LNCaP clone FGC (cell line): ENCODE data around the gene MBNL1.

Experiments used
- DNase-seq: peaks from one replicate; pipeline ENCODE4 v3.0.0-alpha.2; 2011; ENCODE audit warnings: low read depth
- H3K4me3 ChIP-seq: 2 replicates; pipeline ENCODE4 v1.5.1; 2011; ENCODE audit warnings: mild to moderate bottlenecking, low read depth, low read length, control low read depth
- TF ChIP-seq, protein P1 (sequence below): IDR thresholded peaks from 2 replicates; pipeline ENCODE4 v1.5.1; 2012; ENCODE audit warnings: mild to moderate bottlenecking; ENCODE audit not compliant: control insufficient read depth, insufficient read depth; ENCODE audit errors: extremely low read depth

Gene MBNL1

DNA sequence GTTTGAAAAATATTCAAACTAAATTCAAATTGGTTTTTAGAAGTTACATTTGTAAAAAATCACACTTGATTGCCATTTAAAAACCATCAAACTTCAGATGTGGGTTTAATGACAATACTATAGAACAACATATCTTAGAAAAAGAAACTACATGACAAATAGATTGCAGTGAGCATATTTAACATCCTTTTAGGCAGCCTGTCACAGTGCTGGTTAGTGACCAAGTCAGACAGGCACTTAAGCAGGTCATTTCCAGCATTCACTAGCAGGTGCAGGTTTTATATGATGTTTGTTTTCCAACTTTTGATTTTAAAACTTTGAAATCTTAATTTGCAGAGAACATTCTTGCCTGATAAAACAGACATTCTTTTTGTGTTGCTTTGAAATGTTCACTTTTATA is 115.7 kb downstream of the MBNL1 start:
- TF ChIP-seq, protein P1, sequence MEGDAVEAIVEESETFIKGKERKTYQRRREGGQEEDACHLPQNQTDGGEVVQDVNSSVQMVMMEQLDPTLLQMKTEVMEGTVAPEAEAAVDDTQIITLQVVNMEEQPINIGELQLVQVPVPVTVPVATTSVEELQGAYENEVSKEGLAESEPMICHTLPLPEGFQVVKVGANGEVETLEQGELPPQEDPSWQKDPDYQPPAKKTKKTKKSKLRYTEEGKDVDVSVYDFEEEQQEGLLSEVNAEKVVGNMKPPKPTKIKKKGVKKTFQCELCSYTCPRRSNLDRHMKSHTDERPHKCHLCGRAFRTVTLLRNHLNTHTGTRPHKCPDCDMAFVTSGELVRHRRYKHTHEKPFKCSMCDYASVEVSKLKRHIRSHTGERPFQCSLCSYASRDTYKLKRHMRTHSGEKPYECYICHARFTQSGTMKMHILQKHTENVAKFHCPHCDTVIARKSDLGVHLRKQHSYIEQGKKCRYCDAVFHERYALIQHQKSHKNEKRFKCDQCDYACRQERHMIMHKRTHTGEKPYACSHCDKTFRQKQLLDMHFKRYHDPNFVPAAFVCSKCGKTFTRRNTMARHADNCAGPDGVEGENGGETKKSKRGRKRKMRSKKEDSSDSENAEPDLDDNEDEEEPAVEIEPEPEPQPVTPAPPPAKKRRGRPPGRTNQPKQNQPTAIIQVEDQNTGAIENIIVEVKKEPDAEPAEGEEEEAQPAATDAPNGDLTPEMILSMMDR = no peak
- H3K4me3 ChIP-seq = no peak overlapping the region
- DNase-seq = no peak

DNA sequence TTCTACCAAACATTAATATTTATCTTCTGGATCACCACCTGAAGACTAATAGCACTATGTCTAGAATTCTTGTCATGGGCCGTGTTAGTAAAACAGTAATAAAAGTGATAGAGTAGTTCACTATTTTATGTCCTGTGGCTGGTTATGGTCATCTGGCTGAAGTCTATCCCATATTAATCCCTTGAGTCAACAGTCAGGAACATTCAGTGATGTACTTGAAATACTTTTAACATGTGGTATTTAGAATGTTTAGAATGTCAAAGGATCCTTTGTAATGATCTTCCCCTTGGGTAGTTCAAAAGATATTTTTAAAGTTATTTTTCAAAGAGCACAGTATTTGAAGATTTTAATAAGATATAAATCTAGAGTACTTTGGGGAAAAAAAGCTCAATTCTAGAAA is 117.0 kb downstream of the MBNL1 start:
- H3K4me3 ChIP-seq = no peak overlapping the region
- TF ChIP-seq, protein P1 = no peak
- peak; percentile 95 for DNase-seq

DNA sequence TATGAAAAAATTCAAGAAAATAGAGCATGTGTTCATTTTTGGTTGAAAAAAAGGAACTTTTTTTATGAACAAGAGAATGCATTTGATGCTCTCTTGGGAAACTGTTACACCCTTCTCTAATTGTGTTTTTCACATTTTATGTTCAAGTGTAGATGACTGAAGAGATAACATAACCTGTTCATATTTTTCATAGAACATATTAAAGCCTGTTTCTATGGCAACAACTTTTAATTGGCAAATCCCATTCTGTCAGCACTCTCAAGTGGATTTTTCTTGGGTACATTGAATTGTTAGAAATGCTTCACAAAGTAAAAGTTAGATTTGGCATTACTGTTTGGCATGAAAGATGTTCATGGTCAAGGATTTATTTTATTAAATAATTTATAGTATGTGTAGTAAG is 117.5 kb downstream of the MBNL1 start:
- TF ChIP-seq, protein P1 = no peak
- no peak overlapping the region for H3K4me3 ChIP-seq

DNA sequence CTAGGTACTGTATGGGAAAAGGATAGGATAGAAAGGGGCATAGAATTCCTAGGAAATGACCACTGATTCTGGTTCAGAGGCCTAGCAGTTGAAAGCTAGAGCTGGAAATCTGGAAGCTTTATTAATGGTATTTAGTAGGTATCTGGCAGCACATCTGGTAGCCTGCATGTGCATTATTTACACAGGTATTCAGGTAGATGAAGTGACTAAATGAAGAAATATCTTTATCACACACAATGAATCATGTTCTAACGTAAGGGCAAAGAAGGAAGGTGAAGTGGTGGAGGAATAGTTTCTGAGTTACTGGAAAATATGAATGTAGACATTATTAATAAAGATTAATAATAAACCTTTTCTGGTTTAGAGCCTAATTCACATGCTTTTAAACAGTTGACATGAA is 119.9 kb downstream of the MBNL1 start:
- TF ChIP-seq, protein P1 = no peak
- no peak for DNase-seq
- H3K4me3 ChIP-seq = no peak overlapping the region

More for the DNA sequence above, 117.5 kb downstream of the MBNL1 start:
- peak; percentile 54 for DNase-seq

DNA sequence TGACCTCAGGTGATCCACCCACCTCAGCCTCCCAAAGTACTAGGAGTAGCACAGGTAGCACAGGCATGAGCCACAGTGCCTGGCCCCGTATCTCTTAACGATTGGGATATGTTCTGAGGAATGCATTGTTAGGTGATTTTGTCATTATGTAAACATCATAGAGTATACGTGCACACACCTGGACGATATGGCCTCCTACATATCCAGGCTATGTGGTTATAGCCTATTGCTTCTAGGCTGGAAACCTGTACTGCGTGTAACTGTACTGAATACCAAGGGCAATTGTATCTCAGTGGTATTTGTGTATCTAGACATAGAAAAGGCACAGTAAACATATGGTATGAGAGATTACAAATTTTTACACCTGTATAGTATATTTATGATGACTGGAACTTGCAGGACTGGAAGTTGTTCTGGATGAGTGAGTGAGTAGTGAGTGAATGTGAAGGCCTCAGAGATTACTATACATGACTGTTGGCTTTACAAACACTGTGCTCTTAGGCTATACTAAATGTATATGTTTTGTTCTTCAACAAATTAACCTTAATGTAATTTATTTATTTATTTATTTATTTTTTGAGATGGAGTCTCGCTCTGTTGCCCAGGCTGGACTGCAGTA is 120.7 kb downstream of the MBNL1 start:
- TF ChIP-seq, protein P1 = no peak
- DNase-seq = no peak
- H3K4me3 ChIP-seq = no peak overlapping the region

DNA sequence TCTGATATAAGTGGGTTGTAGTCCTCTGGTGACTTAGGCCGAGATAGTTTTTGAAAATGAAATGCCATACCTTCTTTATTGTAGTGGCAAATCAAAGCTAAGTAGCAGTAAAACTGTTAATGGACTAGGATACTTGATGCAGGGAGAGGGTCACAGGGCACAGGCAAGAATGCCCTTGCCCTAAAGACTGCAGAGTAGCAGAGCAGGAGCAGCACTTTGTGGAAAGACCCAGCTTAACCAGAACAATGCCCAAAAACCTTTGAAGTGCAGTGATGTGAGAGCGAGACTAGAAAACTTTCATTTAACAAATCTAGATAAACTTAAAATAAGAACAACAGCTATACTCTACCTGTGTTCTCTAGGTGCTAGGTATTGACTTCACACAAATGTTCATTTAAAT is 121.9 kb downstream of the MBNL1 start:
- no peak for DNase-seq
- TF ChIP-seq, protein P1 = no peak
- H3K4me3 ChIP-seq = no peak overlapping the region

DNA sequence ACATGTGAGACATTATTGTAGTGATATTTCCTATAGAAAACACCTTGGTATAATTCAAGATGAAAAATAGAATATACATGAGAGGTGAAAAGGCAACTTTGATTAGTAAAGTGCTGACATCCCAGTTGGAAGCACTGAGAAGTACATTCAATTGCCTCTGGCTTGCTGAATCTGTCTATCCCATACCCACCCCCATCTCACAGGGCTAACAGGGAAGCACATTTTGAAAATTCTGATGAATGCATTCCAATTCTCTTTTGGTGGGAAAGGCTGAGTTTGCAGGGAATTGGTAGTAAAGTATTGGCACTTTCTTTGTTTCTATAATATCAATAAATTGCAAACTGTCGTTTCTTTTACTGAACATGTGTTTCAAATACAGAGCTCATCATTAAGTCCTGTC is 122.9 kb downstream of the MBNL1 start:
- TF ChIP-seq, protein P1 = no peak
- no peak overlapping the region for H3K4me3 ChIP-seq
- DNase-seq = no peak
